ENCODE measurements around the gene ACO2. TPM values are rescaled to one million over a fixed set of nuclear protein-coding genes. Genes with fewer than 3 reads are reported as not detected.

The ACO2 gene
- total and polyA plus RNA-seq, 10 of the 15 experiments (the other 5 are each of a cell fraction or from before 2014, with no cell fraction given): 21.4 to 214 (median 88.5) TPM

GRCh38 chr22:41518048-41518347 lies 49.1 kb downstream of the ACO2 start (continued):
- no peak for TF ChIP-seq CEBPB (IDR thresholded peaks at IDR 0.05; ENCODE audit: borderline replicate concordance in 1 of 2, low read depth in 2 of 2, low read length in 2 of 2)
- no peak for TF ChIP-seq BCL3 (IDR thresholded peaks at IDR 0.05; ENCODE audit: borderline replicate concordance, insufficient read depth, low read depth, low read length, poor library complexity, severe bottlenecking)
- no peak for TF ChIP-seq NFXL1 (IDR thresholded peaks at IDR 0.05; ENCODE audit: borderline replicate concordance)
- no peak for TF ChIP-seq RELB (IDR thresholded peaks at IDR 0.05; ENCODE audit: low read depth)

- in situ Hi-C loops (cut with MboI) (no loop called here), intact Hi-C loops (cut with micrococcal nuclease; ENCODE audit: unreplicated experiment) (no loop called here)
- ChIA-PET CTCF (interaction anchor here (0.6 to 6.2 kb wide), 2 partner anchors 118 to 260 kb away, joined by 3 to 141 read pairs; no protein-coding TSS in a partner anchor), SMC1A (ENCODE audit: uncharacterized antibody, unreplicated experiment) (no interaction called here), POLR2A (no interaction called here), RAD21 (ENCODE audit: unreplicated experiment) (no interaction called here)
- Histone ChIP-seq H3K9me3 (replicated peaks; ENCODE audit: control insufficient read depth, insufficient read depth, low read length) (no peaks in the 10 kb centered on the region), H3K79me2 (ENCODE audit: control insufficient read depth, insufficient read depth, low read length) (no peaks in the 10 kb centered on the region), H3K4me2 (ENCODE audit: control insufficient read depth, insufficient read depth) (no peak overlapping the region), H3K27me3 (replicated peaks in 1 of 2; ENCODE audit: control insufficient read depth in 2 of 2, insufficient read depth in 2 of 2, low read length in 1 of 2) (no peaks in the 10 kb centered on the region), H2AFZ (ENCODE audit: control insufficient read depth, low read depth, low read length) (no peak overlapping the region), H3K9ac (ENCODE audit: control insufficient read depth, insufficient read depth, low read length) (no peak overlapping the region), H3K4me1 (ENCODE audit: control insufficient read depth, insufficient read depth, low read length) (no peaks in the 10 kb centered on the region), H3K36me3 (ENCODE audit: control insufficient read depth in 2 of 2, insufficient read depth in 2 of 2, low read length in 1 of 2) (peaks cover 34 to 49% of the 10 kb centered on the region in 2 experiments; a peak in 3 of 4 replicates), H3K4me3 (no peak overlapping the region), H4K20me1 (ENCODE audit: control insufficient read depth, insufficient read depth) (no peaks in the 10 kb centered on the region), H3K27ac (ENCODE audit: control insufficient read depth, insufficient read depth) (no peak overlapping the region)
- no TSS peak for BruUV-seq (replicated peaks)
- 68% methylated on average over 3 of the region's 3 CpGs for WGBS (ENCODE audit: insufficient coverage, insufficient replicate concordance, low lambda C conversion rate, missing lambda C conversion rate)
- ATAC-seq: no peak
- FAIRE-seq: no peak
- DNase-seq (ENCODE audit: low read depth, low spot score): no peak
- no peak for TF ChIP-seq KDM1A (IDR thresholded peaks at IDR 0.05; ENCODE audit: borderline replicate concordance)
- no peak for TF ChIP-seq STAT3 (IDR thresholded peaks at IDR 0.05; ENCODE audit: low read depth, low read length)
Measured at GRCh38 chr22:41521126-41521525, 52.2 kb downstream of the ACO2 start.

All from GM12878 (cell line).